Liver (tissue), 9 donors: ENCODE data around the gene FOXD1. TPM values are rescaled to one million over a fixed set of nuclear protein-coding genes. Genes with fewer than 3 reads are reported as not detected.

Experiments used
- DNase-seq: peaks from one replicate; pipeline ENCODE4 v3.0.0-alpha.2; 2017; ENCODE audit warnings: low spot score
- H3K27ac ChIP-seq, 2 donors: one replicate each; pipeline ENCODE4 v1.7.0; 2013; ENCODE audit warnings: inconsistent platforms in 2 of 2, low read length in 2 of 2, control low read depth in 1 of 2, low read depth in 1 of 2, mild to moderate bottlenecking in 1 of 2
- H3K27me3 ChIP-seq, 4 donors: one replicate each; pipeline versions ENCODE4 v1.6.1 to v1.7.0; 2013; ENCODE audit warnings: low read length in 3 of 4, inconsistent platforms in 1 of 4, mild to moderate bottlenecking in 1 of 4, moderate library complexity in 1 of 4; ENCODE audit not compliant: control insufficient read depth in 4 of 4, insufficient read depth in 4 of 4
- H3K36me3 ChIP-seq, 4 donors: one replicate each; pipeline versions ENCODE4 v1.6.1 to v1.7.0; 2013; ENCODE audit warnings: low read length in 3 of 4, mild to moderate bottlenecking in 3 of 4, low read depth in 1 of 4, moderate library complexity in 1 of 4; ENCODE audit not compliant: control insufficient read depth in 4 of 4, insufficient read depth in 3 of 4
- H3K4me1 ChIP-seq, 4 donors: one replicate each; pipeline versions ENCODE4 v1.6.1 to v1.7.0; 2013; ENCODE audit warnings: low read length in 3 of 4, mild to moderate bottlenecking in 3 of 4, moderate library complexity in 1 of 4; ENCODE audit not compliant: control insufficient read depth in 4 of 4, insufficient read depth in 4 of 4
- H3K4me3 ChIP-seq, 3 donors: one replicate each; pipeline versions ENCODE4 v1.6.1 to v1.7.0; 2013; ENCODE audit warnings: low read length in 3 of 3, control low read depth in 1 of 3, low read depth in 1 of 3, mild to moderate bottlenecking in 1 of 3
- H3K9ac ChIP-seq, 2 donors: one replicate each; pipeline ENCODE4 v1.7.0; 2013; ENCODE audit warnings: low read length in 2 of 2, mild to moderate bottlenecking in 2 of 2, moderate library complexity in 2 of 2, control low read depth in 1 of 2, low read depth in 1 of 2
- H3K9me3 ChIP-seq, 4 donors: one replicate each; pipeline versions ENCODE4 v1.6.1 to v1.7.0; 2013; ENCODE audit warnings: low read length in 3 of 4; ENCODE audit not compliant: control insufficient read depth in 4 of 4
- CTCF ChIP-seq: fragments of 150-350 bp; IDR thresholded peaks from 2 replicates; pipeline ENCODE4 v1.5.1; 2017; ENCODE audit warnings: improper control_type of control experiment, low read depth, low read length; ENCODE audit not compliant: missing input control
- EGR1 ChIP-seq, 2 donors: IDR thresholded peaks; 2 replicates each; pipeline ENCODE4 v1.6.1; 2016 to 2018; ENCODE audit warnings: antibody characterized with exemption in 2 of 2, low read depth in 2 of 2
- FOXA1 ChIP-seq: IDR thresholded peaks from 2 replicates; pipeline ENCODE4 v1.6.1; 2016; ENCODE audit warnings: antibody characterized with exemption
- FOXA2 ChIP-seq: IDR thresholded peaks from 2 replicates; pipeline ENCODE4 v1.6.1; 2016; ENCODE audit warnings: antibody characterized with exemption
- GABPA ChIP-seq, 2 donors: IDR thresholded peaks in 1 of 2; conservative IDR thresholded peaks in 1 of 2; 2 replicates each; pipeline ENCODE4 v1.6.1; 2016; ENCODE audit warnings: antibody characterized with exemption in 2 of 2, mild to moderate bottlenecking in 1 of 2, moderate library complexity in 1 of 2
- HNF4G ChIP-seq: IDR thresholded peaks from 2 replicates; pipeline ENCODE4 v1.6.1; 2016; ENCODE audit warnings: antibody characterized with exemption
- JUND ChIP-seq, 2 donors: IDR thresholded peaks; 2 replicates each; pipeline ENCODE4 v1.6.1; 2016; ENCODE audit warnings: antibody characterized with exemption in 2 of 2
- NR2F2 ChIP-seq: IDR thresholded peaks from 2 replicates; pipeline ENCODE4 v1.6.1; 2016; ENCODE audit warnings: antibody characterized with exemption
- RAD21 ChIP-seq, 2 donors: IDR thresholded peaks; 2 replicates each; pipeline ENCODE4 v1.6.1; 2016; ENCODE audit warnings: antibody characterized with exemption in 2 of 2, mild to moderate bottlenecking in 2 of 2
- REST ChIP-seq: IDR thresholded peaks from 2 replicates; pipeline ENCODE4 v1.6.1; 2016; ENCODE audit warnings: antibody characterized with exemption, mild to moderate bottlenecking
- RXRA ChIP-seq, 2 donors: IDR thresholded peaks; 2 replicates each; pipeline ENCODE4 v1.6.1; 2017 to 2018; ENCODE audit warnings: antibody characterized with exemption in 2 of 2, mild to moderate bottlenecking in 1 of 2
- SP1 ChIP-seq: IDR thresholded peaks from 2 replicates; pipeline ENCODE4 v1.6.1; 2018; ENCODE audit warnings: antibody characterized with exemption, mild to moderate bottlenecking
- TAF1 ChIP-seq: conservative IDR thresholded peaks from 2 replicates; pipeline ENCODE4 v1.6.1; 2016; ENCODE audit warnings: antibody characterized with exemption, mild to moderate bottlenecking
- YY1 ChIP-seq: IDR thresholded peaks from 2 replicates; pipeline ENCODE4 v1.6.1; 2016; ENCODE audit warnings: antibody characterized with exemption, mild to moderate bottlenecking
- ZBTB33 ChIP-seq: IDR thresholded peaks from 2 replicates; pipeline ENCODE4 v1.6.1; 2016; ENCODE audit warnings: antibody characterized with exemption
- WGBS: extraction: QIAGEN DNeasy Blood & Tissue Kit; methylation state at CpG from one replicate; pipeline ENCODE4 v1.1.7; 2013; 5-methylcytosine and 5-hydroxymethylcytosine counted together
- polyA plus RNA-seq, 2 donors: library from polyadenylated mRNA; stranded (reverse) in 1 of 2; unstranded in 1 of 2; fragments of 200-250 nt in 1 of 2; fragments of >200 nt in 1 of 2; fragmentation: Nextera tagmentation in 1 of 2; extraction: Ambion mirVana in 1 of 2; gene quantifications; one replicate each; pipeline versions ENCODE4 v1.2.1 to v1.2.3, GENCODE V29; 2013 to 2015
- total RNA-seq, 2 donors: library from RNA; depleted of rRNA; stranded (reverse); fragments of >200 nt; gene quantifications; one replicate each; pipeline ENCODE4 v1.2.3, GENCODE V29; 2014
- TF ChIP-seq, protein P1 (sequence below): IDR thresholded peaks from 2 replicates; pipeline ENCODE4 v1.6.1; 2016; ENCODE audit warnings: antibody characterized with exemption
- TF ChIP-seq, protein P2 (sequence below): IDR thresholded peaks from 2 replicates; pipeline ENCODE4 v1.6.1; 2016; ENCODE audit warnings: antibody characterized with exemption
- donor health status: healthy.
- donor health status: healthy.
- donor health status: healthy.
- donor health status: healthy.
- donor health status: healthy.

FOXD1 gene
- total and polyA plus RNA-seq, 4 donors, result not detected

- TF ChIP-seq ZBTB33 (no peak), NR2F2 (no peak), HNF4G (no peak), JUND (IDR thresholded peaks at IDR 0.05) (no peak), YY1 (no peak), RXRA (IDR thresholded peaks at IDR 0.05) (no peak), FOXA2 (no peak)
Measured at GRCh38 chr5:73437777-73438644, 10.6 kb downstream of the FOXD1 start (continued).

- H3K27me3 ChIP-seq, result peaks cover 10 to 44% (median 24%) of the 10 kb centered on the region in 4 donors
- no peak overlapping the region for H3K9ac ChIP-seq
- peak overlapping the region in 1 of 3 donors; percentile 28 for H3K4me3 ChIP-seq
- no peak for DNase-seq
- H3K4me1 ChIP-seq, result peaks cover 0 to 15% (median 12%) of the 10 kb centered on the region in 4 donors
- no peak overlapping the region for H3K27ac ChIP-seq
- H3K36me3 ChIP-seq, result no peaks in the 10 kb centered on the region
- no peaks in the 10 kb centered on the region for H3K9me3 ChIP-seq
- no peak for TF ChIP-seq HNF4G
- TF ChIP-seq, protein P1, sequence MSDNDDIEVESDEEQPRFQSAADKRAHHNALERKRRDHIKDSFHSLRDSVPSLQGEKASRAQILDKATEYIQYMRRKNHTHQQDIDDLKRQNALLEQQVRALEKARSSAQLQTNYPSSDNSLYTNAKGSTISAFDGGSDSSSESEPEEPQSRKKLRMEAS, result no peak
- no peak for TF ChIP-seq TAF1
- 2% methylated on average over 69 of the region's 69 CpGs for WGBS
Measured at GRCh38 chr5:73437101-73437776, 11.3 kb downstream of the FOXD1 start.

GRCh38 chr5:73436535-73437100, 12.0 kb downstream of the FOXD1 start:
- Histone ChIP-seq H3K27me3 (peaks cover 10 to 38% (median 22%) of the 10 kb centered on the region in 4 donors), H3K27ac (no peak overlapping the region), H3K4me1 (peaks cover 0 to 15% (median 12%) of the 10 kb centered on the region in 4 donors), H3K36me3 (no peaks in the 10 kb centered on the region), H3K9ac (no peak overlapping the region), H3K9me3 (no peaks in the 10 kb centered on the region), H3K4me3 (peak overlapping the region in 1 of 3 donors; percentile 28)
- 3% methylated on average over 66 of the region's 66 CpGs for WGBS
- no peak for DNase-seq
- no peak for TF ChIP-seq JUND (IDR thresholded peaks at IDR 0.05)
- TF ChIP-seq NR2F2, result no peak
- TF ChIP-seq, protein P2, sequence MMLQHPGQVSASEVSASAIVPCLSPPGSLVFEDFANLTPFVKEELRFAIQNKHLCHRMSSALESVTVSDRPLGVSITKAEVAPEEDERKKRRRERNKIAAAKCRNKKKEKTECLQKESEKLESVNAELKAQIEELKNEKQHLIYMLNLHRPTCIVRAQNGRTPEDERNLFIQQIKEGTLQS, result no peak
- TF ChIP-seq RAD21 (IDR thresholded peaks at IDR 0.05), result no peak
- TF ChIP-seq FOXA2, result no peak
- no peak for TF ChIP-seq GABPA (IDR thresholded peaks at IDR 0.05 in 1 of 2, conservative IDR thresholded peaks at IDR 0.05 in 1 of 2)
- no peak for TF ChIP-seq YY1
- no peak for TF ChIP-seq REST
- TF ChIP-seq, protein P1, result no peak
- TF ChIP-seq FOXA1, result no peak
- no peak for TF ChIP-seq ZBTB33
- no peak for TF ChIP-seq TAF1
- no peak for TF ChIP-seq RXRA (IDR thresholded peaks at IDR 0.05)
- TF ChIP-seq SP1, result no peak
- TF ChIP-seq CTCF, result no peak
- no peak for TF ChIP-seq EGR1 (IDR thresholded peaks at IDR 0.05; ENCODE audit: low read depth in 2 of 2)
